GM12891 (cell line): Measurements from ENCODE around the gene TXNDC16.

ENCODE experiments used
- DNase-seq: peaks from one replicate; pipeline ENCODE4 v3.0.0; 2011; ENCODE audit warnings: low spot score; ENCODE audit not compliant: insufficient read length
- FAIRE-seq: peaks from 2 replicates; lab custom pipeline; 2011; peaks lifted over from hg19 to GRCh38; lab: Jason Lieb, UNC
- PAX5 ChIP-seq: IDR thresholded peaks from 2 replicates; pipeline ENCODE4 v1.6.1; 2011; ENCODE audit warnings: low read length, moderate library complexity, mild to moderate bottlenecking; ENCODE audit not compliant: insufficient read depth, severe bottlenecking
- POLR2A ChIP-seq: IDR thresholded peaks from 2 replicates; pipeline ENCODE4 v1.6.1; 2011; ENCODE audit warnings: low read depth, low read length, control low read depth
- POLR2AphosphoS5 ChIP-seq: IDR thresholded peaks from 2 replicates; pipeline ENCODE4 v1.6.1; 2011; ENCODE audit warnings: low read depth, low read length, control low read depth
- POU2F2 ChIP-seq: IDR thresholded peaks from 2 replicates; pipeline ENCODE4 v1.6.1; 2011; ENCODE audit warnings: low read depth, mild to moderate bottlenecking, control low read depth, low read length, moderate library complexity
- SPI1 ChIP-seq: IDR thresholded peaks from 2 replicates; pipeline ENCODE4 v1.6.1; 2011; ENCODE audit warnings: low read depth, low read length, control low read depth
- TAF1 ChIP-seq: IDR thresholded peaks from 2 replicates; pipeline ENCODE4 v1.6.1; 2011; ENCODE audit warnings: low read depth, low read length, control low read depth

TXNDC16 gene

DNA sequence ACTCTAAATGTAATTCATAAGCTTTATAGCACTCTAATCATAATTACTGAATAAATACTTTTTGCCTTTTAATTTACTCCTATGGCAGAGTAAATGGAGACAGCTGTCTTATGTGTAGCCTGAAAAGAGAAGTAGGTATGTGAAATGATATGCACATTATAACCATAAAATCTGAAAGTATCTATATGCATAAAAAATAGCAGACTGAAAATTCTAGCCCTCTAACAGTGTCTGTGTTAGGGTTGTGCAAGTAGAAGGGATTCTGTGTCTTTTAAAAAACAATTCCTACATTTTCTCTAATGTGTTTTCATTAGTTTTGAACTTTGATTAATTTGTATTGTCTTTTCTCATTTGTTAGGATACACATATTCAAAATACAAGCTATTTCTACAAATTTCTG, 94.9 kb downstream of the TXNDC16 start:
- TF ChIP-seq TAF1 = no peak
- FAIRE-seq = no peak
- no peak for DNase-seq

DNA sequence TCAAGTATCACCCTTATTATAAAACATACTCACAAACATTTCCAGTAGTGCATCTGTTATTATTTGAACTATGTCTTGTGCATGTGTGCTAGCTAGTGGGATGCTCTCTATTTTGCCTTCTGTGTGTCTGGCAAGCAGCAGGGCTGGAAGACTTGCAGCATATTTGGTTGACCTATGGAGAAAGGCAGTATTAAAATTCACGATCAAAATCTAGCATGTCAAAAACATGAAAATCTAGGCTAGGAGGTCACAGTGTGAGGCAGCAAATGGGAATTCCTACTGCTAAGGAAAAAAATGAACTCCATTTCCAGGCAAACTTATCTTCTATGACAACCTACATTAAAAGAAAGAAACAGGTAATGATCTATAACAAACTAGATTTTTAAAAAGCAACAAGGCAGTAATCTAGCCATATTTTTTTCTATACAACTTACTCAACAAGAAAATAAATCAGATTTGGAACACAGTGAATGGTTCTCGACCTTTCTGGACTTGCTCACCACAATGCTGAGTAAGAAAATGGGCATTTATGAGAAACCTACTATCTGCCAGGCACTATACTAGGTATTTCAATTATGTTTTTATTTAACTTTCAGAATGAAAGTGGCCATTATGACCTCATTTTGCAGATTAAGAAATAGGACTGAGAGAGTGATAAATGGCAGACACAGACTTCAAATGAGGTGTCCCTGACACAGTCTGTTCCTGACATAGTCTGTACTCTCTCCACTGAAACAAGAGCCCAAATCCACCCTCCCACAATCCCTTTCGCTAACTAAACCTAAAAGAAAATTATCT, 96.8 kb downstream of the TXNDC16 start:
- DNase-seq = no peak
- FAIRE-seq = no peak
- no peak for TF ChIP-seq TAF1
- no peak for TF ChIP-seq SPI1
- TF ChIP-seq POLR2AphosphoS5 = no peak
- TF ChIP-seq POLR2A = no peak
- no peak for TF ChIP-seq PAX5
- no peak for TF ChIP-seq POU2F2

DNA sequence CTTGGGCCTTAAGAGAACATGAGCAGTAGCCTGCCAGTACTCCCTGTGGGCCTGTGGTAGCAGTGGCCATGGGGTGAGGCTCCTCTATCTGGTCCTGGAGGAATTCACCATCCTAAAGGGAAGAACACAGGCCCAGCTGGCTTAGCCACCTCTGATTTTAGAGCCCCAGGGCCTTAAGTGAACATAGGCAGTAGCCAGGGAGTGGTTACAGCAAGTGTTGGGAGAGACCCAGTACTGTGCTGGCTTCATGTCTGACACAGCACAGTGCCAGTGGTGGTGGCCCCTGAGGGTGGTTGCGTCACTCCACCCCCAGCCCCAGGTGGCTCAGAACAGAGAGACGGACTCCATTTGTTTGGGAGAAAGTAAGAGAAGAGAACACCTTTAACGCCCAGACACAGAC, 105.1 kb downstream of the TXNDC16 start:
- no peak for TF ChIP-seq SPI1
- no peak for TF ChIP-seq POLR2A
- TF ChIP-seq TAF1 = no peak
- TF ChIP-seq POLR2AphosphoS5 = no peak
- no peak for TF ChIP-seq PAX5
- TF ChIP-seq POU2F2 = no peak
- DNase-seq (no peak), FAIRE-seq (no peak)

DNA sequence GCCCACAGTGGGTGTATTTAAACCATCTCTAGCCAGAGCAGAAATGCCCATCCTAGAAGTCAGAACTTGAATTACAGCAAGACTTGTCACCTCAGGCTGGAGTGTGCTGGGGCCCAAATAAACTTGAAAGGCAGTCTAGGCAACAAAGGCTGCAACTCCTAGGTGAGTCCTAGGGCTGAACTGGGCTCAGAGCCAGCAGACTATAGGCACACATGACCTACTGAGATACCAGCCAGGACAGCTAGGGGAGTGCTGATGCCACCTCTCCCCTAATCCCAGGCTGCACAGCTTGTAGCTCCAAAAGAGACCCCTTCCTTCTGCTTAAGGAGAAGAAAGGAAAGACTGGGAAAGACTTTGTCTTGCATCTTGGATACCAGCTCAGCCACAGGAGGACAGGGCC, 106.0 kb downstream of the TXNDC16 start:
- no peak for FAIRE-seq
- TF ChIP-seq POLR2AphosphoS5 = no peak
- no peak for TF ChIP-seq POLR2A
- no peak for TF ChIP-seq TAF1
- no peak for TF ChIP-seq PAX5
- DNase-seq = no peak

DNA sequence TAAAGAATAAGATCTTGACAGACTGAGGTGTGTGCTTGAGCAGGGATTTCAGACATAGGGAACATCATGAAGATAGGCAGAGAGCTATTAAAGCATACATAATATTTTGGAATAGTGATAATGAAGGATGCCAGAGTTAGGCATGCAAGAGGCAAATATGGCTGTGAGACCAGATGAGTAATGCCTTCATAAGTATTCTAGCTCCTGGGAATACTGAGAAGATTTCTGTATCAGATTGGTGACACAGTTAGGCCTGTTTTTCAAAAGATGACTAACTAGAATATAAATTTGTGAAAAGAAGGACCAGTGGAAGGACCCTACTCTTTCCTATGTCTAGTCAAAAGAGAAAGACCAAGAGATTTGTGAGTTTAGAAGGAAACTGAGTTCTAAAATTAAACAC, 108.8 kb downstream of the TXNDC16 start:
- no peak for FAIRE-seq
- DNase-seq = no peak
- no peak for TF ChIP-seq POU2F2
- TF ChIP-seq SPI1 = no peak
- no peak for TF ChIP-seq POLR2A
- no peak for TF ChIP-seq TAF1
- no peak for TF ChIP-seq POLR2AphosphoS5
- no peak for TF ChIP-seq PAX5

DNA sequence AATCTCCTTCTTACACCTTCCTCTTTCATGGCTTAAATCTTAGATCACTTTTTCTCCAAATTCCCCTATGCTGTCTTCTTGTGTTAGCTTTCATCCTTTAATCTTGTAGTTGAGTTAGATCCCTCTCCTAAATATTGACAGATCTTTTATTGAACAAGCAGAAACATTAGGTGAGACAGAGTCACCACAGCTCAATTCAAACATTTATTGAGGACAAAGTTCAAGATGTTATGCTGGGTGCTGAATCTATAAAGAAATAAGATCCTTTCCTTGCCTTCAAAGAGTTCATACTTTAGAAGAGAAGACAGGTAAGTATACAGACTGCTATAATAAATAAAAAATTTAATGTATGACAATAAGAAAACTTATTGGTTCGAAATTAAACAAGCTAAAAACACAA, 109.7 kb downstream of the TXNDC16 start:
- TF ChIP-seq POLR2AphosphoS5 = no peak
- no peak for TF ChIP-seq POU2F2
- no peak for TF ChIP-seq SPI1
- TF ChIP-seq POLR2A = no peak
- TF ChIP-seq TAF1 = no peak
- TF ChIP-seq PAX5 = no peak
- DNase-seq (no peak), FAIRE-seq (no peak)

DNA sequence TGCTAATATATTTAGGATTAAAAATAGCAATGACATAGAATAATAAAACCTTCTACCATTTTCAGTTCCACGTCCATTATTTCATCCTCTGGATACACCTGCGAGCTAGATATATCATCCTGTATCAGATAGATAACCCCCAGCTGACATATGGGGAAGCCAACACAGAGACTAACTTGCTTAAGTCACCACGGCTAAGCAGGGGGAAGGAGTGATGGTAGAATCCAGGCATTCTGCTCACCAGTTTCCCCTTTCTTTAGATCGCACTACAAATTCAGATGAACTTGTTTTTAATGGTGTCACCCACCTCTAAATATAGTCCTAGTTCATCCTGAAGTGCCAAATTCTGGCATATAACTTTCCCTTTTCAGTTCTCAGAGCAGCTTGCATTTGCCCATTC, 110.1 kb downstream of the TXNDC16 start:
- TF ChIP-seq POLR2AphosphoS5 = no peak
- no peak for TF ChIP-seq PAX5
- TF ChIP-seq POLR2A = no peak
- TF ChIP-seq POU2F2 = no peak
- TF ChIP-seq TAF1 = no peak
- TF ChIP-seq SPI1 = no peak
- FAIRE-seq (no peak), DNase-seq (no peak)

DNA sequence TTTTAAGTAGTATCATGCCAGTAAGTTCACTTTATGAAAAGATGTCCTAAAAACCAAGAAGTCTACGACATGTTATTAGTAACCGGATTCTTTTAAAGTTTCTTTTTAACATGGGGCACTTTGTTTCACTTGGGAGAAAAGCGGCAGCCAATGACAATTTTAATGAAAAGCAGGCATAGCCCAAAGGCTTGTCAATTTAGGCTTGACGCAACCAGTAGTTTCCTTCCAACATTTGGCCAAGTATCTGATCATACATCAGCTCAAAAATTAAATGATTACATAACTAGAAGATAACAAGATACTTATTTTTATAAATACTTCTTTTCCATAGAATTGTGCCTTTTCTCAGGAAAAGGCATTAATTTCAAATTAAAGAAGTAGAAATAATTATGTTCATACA, 112.8 kb downstream of the TXNDC16 start:
- TF ChIP-seq POLR2AphosphoS5 (no peak), POU2F2 (no peak), TAF1 (no peak), POLR2A (no peak), SPI1 (no peak), PAX5 (no peak)
- DNase-seq (no peak), FAIRE-seq (no peak)

DNA sequence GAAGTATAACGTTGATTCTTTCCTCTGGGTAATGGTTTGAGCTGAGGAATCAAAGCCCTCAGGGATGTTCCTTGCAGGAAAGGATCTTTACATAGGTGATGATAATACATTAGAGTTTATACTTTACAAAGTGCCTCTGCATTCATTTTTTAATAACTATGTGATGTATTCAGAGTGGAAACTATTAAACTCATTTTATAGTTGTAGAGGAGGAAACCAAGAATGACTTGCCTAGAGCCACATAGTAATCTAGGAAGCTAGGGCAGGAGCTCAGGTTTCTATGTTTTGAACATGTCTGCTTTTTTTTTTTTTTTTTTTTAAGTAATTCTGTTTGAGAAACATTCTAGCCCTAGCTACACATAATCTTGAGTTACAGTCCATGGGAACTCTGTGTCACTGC, 117.3 kb downstream of the TXNDC16 start:
- FAIRE-seq = no peak
- TF ChIP-seq POLR2AphosphoS5 (no peak), POLR2A (no peak), POU2F2 (no peak), SPI1 (no peak), TAF1 (no peak), PAX5 (no peak)
- no peak for DNase-seq

DNA sequence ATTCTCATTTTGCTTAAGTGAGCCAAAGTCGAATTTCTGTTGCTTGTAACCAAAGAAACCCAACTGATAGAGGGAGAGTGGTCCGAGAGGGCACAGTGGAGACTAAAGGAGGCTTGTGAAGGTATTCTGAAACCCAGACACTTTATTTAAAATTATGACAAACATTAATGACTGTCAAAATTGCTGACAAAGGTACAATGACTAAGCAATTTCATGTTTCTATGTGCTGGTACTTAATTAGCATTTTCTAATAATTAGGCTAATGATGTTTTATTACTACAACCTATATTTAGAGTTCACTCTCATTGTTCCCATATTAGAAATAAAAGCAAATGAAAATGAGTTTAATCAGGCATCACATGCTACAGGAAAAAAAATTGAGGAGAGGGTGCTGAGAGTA, 121.8 kb downstream of the TXNDC16 start:
- TF ChIP-seq PAX5 = no peak
- TF ChIP-seq TAF1 = no peak
- no peak for TF ChIP-seq POLR2AphosphoS5
- TF ChIP-seq POU2F2 = no peak
- no peak for TF ChIP-seq POLR2A
- no peak for TF ChIP-seq SPI1
- DNase-seq (no peak), FAIRE-seq (no peak)
